Prostate gland (tissue), 2 donors: Measurements from ENCODE around the gene SCO1. TPM values are rescaled to one million over a fixed set of nuclear protein-coding genes. Genes with fewer than 3 reads are reported as not detected.

Source experiments
- DNase-seq: peaks from one replicate; pipeline ENCODE4 v3.0.0-alpha.2; 2019; ENCODE audit warnings: low spot score
- H3K27ac ChIP-seq, 2 donors: fragments of 200-600 bp; sonication (generic); 2 replicates each; pipeline ENCODE4 v1.5.1; 2017 to 2019
- H3K27me3 ChIP-seq: fragments of 200-600 bp; sonication (generic); replicated peaks from 2 replicates; pipeline ENCODE4 v1.5.1; 2019; ENCODE audit not compliant: insufficient read depth
- H3K36me3 ChIP-seq, 2 donors: fragments of 200-600 bp; sonication (generic); 1 replicate in 1 of 2; 2 replicates in 1 of 2; pipeline versions ENCODE4 v1.5.1 to v1.8.1; 2017 to 2019
- H3K4me1 ChIP-seq: fragments of 200-600 bp; sonication (generic); replicated peaks from 2 replicates; pipeline ENCODE4 v1.5.1; 2019
- H3K4me3 ChIP-seq, 2 donors: fragments of 200-600 bp; sonication (generic); 2 replicates each; pipeline ENCODE4 v1.5.1; 2017 to 2019
- H3K9me3 ChIP-seq: fragments of 200-600 bp; sonication (generic); 2 replicates; pipeline ENCODE4 v1.5.1; 2017
- CTCF ChIP-seq, 4 experiments: fragments of 200-600 bp in 2 of 4; fragments of 450-650 bp in 2 of 4; sonication (generic) in 2 of 4; IDR thresholded peaks; 1 replicate in 3 of 4; 2 replicates in 1 of 4; pipeline ENCODE4 v1.5.1; 2016 to 2019; ENCODE audit warnings: antibody characterized with exemption in 4 of 4, mild to moderate bottlenecking in 2 of 4, moderate library complexity in 2 of 4
- POLR2A ChIP-seq: fragments of 450-650 bp; IDR thresholded peaks from one replicate; pipeline ENCODE4 v1.6.1; 2016; ENCODE audit warnings: antibody characterized with exemption, mild to moderate bottlenecking
- POLR2AphosphoS5 ChIP-seq: sonication (generic); formaldehyde crosslinking; IDR thresholded peaks from one replicate; pipeline ENCODE4 v1.6.1; 2017; ENCODE audit warnings: antibody characterized with exemption
- WGBS: methylation state at CpG from one replicate; pipeline ENCODE4 v1.1.5; 2018; 5-methylcytosine and 5-hydroxymethylcytosine counted together
- intact Hi-C: fragments of 100-400 bp; cut with DNase I; formaldehyde crosslinking; loops from one replicate; pipeline ENCODE4 v1.14.2; 2022
- total RNA-seq, 2 donors: library from RNA; depleted of rRNA; stranded (reverse); fragments of >200 nt; gene quantifications; one replicate each; pipeline ENCODE4 v1.1.0, GENCODE V29; 2016

The SCO1 gene
- total RNA-seq, 2 donors from 2014 or later, result 21.7 to 38.3 TPM

- Histone ChIP-seq H3K27me3 (no peaks in the 10 kb centered on the region), H3K4me3 (no peak overlapping the region), H3K4me1 (no peaks in the 10 kb centered on the region), H3K27ac (no peak overlapping the region), H3K9me3 (no peaks in the 10 kb centered on the region), H3K36me3 (no peaks in the 10 kb centered on the region)
- TF ChIP-seq POLR2A, result no peak
- no peak for TF ChIP-seq CTCF (IDR thresholded peaks at IDR 0.05)
- no peak for TF ChIP-seq POLR2AphosphoS5
- whole genome bisulfite sequencing, result 88% methylated on average over 1 of the region's 1 CpG
- no peak for DNase-seq
- intact Hi-C loops, result no loop called here
Observed at GRCh38 chr17:10668775-10669174, 28.6 kb downstream of the SCO1 start.

- no peaks in the 10 kb centered on the region for H3K36me3 ChIP-seq
- no peaks in the 10 kb centered on the region for H3K4me1 ChIP-seq
- DNase-seq, result no peak
- intact Hi-C loops, result no loop called here
- TF ChIP-seq POLR2A (no peak), CTCF (IDR thresholded peaks at IDR 0.05) (no peak), POLR2AphosphoS5 (no peak)
- H3K27ac ChIP-seq, result no peak overlapping the region
- WGBS, result 80% methylated on average over 5 of the region's 5 CpGs
- H3K4me3 ChIP-seq, result no peak overlapping the region
- H3K27me3 ChIP-seq, result no peaks in the 10 kb centered on the region
- no peaks in the 10 kb centered on the region for H3K9me3 ChIP-seq
Observed at GRCh38 chr17:10666906-10667305, 30.4 kb downstream of the SCO1 start.

GRCh38 chr17:10664571-10664970 lies 32.8 kb downstream of the SCO1 start:
- Histone ChIP-seq H3K9me3 (no peaks in the 10 kb centered on the region), H3K4me1 (no peaks in the 10 kb centered on the region), H3K36me3 (no peaks in the 10 kb centered on the region), H3K27me3 (no peaks in the 10 kb centered on the region), H3K4me3 (no peak overlapping the region), H3K27ac (no peak overlapping the region)
- DNase-seq, result no peak
- no peak for TF ChIP-seq POLR2A
- TF ChIP-seq POLR2AphosphoS5, result no peak
- TF ChIP-seq CTCF (IDR thresholded peaks at IDR 0.05), result no peak
- WGBS, result 95% methylated on average over 9 of the region's 9 CpGs
- intact Hi-C loops, result no loop called here

- 89% methylated on average over 6 of the region's 6 CpGs for WGBS
- H3K36me3 ChIP-seq, result no peaks in the 10 kb centered on the region
- DNase-seq, result no peak
- H3K4me1 ChIP-seq, result no peaks in the 10 kb centered on the region
- no peak overlapping the region for H3K4me3 ChIP-seq
- intact Hi-C loops, result no loop called here
- H3K27me3 ChIP-seq, result no peaks in the 10 kb centered on the region
- H3K9me3 ChIP-seq, result no peaks in the 10 kb centered on the region
- no peak for TF ChIP-seq POLR2A
- no peak for TF ChIP-seq POLR2AphosphoS5
- TF ChIP-seq CTCF (IDR thresholded peaks at IDR 0.05), result no peak
- H3K27ac ChIP-seq, result no peak overlapping the region
Observed at GRCh38 chr17:10663231-10663630, 34.1 kb downstream of the SCO1 start.

GRCh38 chr17:10661437-10661836 lies 35.9 kb downstream of the SCO1 start:
- Histone ChIP-seq H3K4me1 (no peaks in the 10 kb centered on the region), H3K36me3 (no peaks in the 10 kb centered on the region), H3K27me3 (no peaks in the 10 kb centered on the region), H3K4me3 (no peak overlapping the region), H3K9me3 (no peaks in the 10 kb centered on the region), H3K27ac (no peak overlapping the region)
- DNase-seq, result no peak
- 92% methylated on average over 10 of the region's 10 CpGs for WGBS
- no peak for TF ChIP-seq POLR2A
- TF ChIP-seq POLR2AphosphoS5, result no peak
- TF ChIP-seq CTCF (IDR thresholded peaks at IDR 0.05), result no peak
- intact Hi-C loops, result no loop called here
